HepG2 (cell line): ENCODE data around the gene BICRAL. TPM values are rescaled to one million over a fixed set of nuclear protein-coding genes. Genes with fewer than 3 reads are reported as not detected.

Source experiments
- ATF4 ChIP-seq, 2 experiments: fragments of 450-650 bp in 1 of 2; sonication (generic) in 1 of 2; formaldehyde crosslinking; IDR thresholded peaks; 2 replicates each; pipeline versions ENCODE4 v1.5.0 to v1.8.0; 2020 to 2022; ENCODE audit warnings: mild to moderate bottlenecking in 1 of 2, missing genetic modification reagents in 1 of 2
- CBFB ChIP-seq: sonication (generic); formaldehyde crosslinking; IDR thresholded peaks from 2 replicates; pipeline ENCODE4 v1.4.0; 2020; ENCODE audit warnings: missing genetic modification reagents
- HCFC1 ChIP-seq: fragments of 150-350 bp; IDR thresholded peaks from 2 replicates; pipeline ENCODE4 v1.6.1; 2014; ENCODE audit warnings: low read depth, low read length
- HNF1B ChIP-seq: sonication (generic); formaldehyde crosslinking; IDR thresholded peaks from 2 replicates; pipeline ENCODE4 v1.5.1; 2020; ENCODE audit warnings: mild to moderate bottlenecking, moderate library complexity, missing genetic modification reagents
- KDM3A ChIP-seq: IDR thresholded peaks from 2 replicates; pipeline ENCODE4 v1.6.1; 2018; ENCODE audit warnings: low read depth, missing compliant biosample characterization
- MEF2D ChIP-seq: sonication (generic); formaldehyde crosslinking; IDR thresholded peaks from 2 replicates; pipeline ENCODE4 v1.5.1; 2020; ENCODE audit warnings: mild to moderate bottlenecking, missing genetic modification reagents
- NONO ChIP-seq, 2 experiments: fragments of 450-650 bp in 1 of 2; sonication (generic) in 1 of 2; formaldehyde crosslinking in 1 of 2; IDR thresholded peaks in 1 of 2; conservative IDR thresholded peaks in 1 of 2; 2 replicates each; pipeline versions ENCODE4 v1.6.1 to v1.8.0; 2017 to 2022; ENCODE audit warnings: mild to moderate bottlenecking in 1 of 2, missing genetic modification reagents in 1 of 2, moderate library complexity in 1 of 2
- SNRNP70 ChIP-seq: fragments of 200-400 bp; formaldehyde crosslinking; IDR thresholded peaks from 2 replicates; pipeline ENCODE4 v1.6.1; 2017; ENCODE audit warnings: mild to moderate bottlenecking, low read depth, low read length, moderate library complexity
- TSC22D2 ChIP-seq: sonication (generic); formaldehyde crosslinking; IDR thresholded peaks from 2 replicates; pipeline ENCODE4 v1.5.1; 2020; ENCODE audit warnings: missing genetic modification reagents, mild to moderate bottlenecking, borderline replicate concordance
- ZGPAT ChIP-seq: IDR thresholded peaks from 2 replicates; pipeline ENCODE4 v1.6.1; 2016; ENCODE audit warnings: mild to moderate bottlenecking
- ZMYM4 ChIP-seq: sonication (generic); formaldehyde crosslinking; IDR thresholded peaks from 2 replicates; pipeline ENCODE4 v1.8.1; 2023; ENCODE audit warnings: mild to moderate bottlenecking, missing genetic modification reagents
- ZNF468 ChIP-seq: sonication (generic); formaldehyde crosslinking; IDR thresholded peaks from 2 replicates; pipeline ENCODE4 v1.8.0; 2022; ENCODE audit warnings: mild to moderate bottlenecking, moderate library complexity, missing genetic modification reagents
- ZNF513 ChIP-seq: sonication (generic); formaldehyde crosslinking; conservative IDR thresholded peaks from 2 replicates; pipeline ENCODE4 v1.5.0; 2020; ENCODE audit warnings: missing genetic modification reagents
- ZNF615 ChIP-seq: sonication (generic); formaldehyde crosslinking; IDR thresholded peaks from 2 replicates; pipeline ENCODE4 v1.5.0; 2020; ENCODE audit warnings: mild to moderate bottlenecking, missing genetic modification reagents, borderline replicate concordance
- ZNF7 ChIP-seq: IDR thresholded peaks from 2 replicates; pipeline ENCODE4 v1.6.1; 2016; ENCODE audit warnings: missing biosample characterization, missing genetic modification reagents
- ZNF766 ChIP-seq: sonication (generic); formaldehyde crosslinking; IDR thresholded peaks from 2 replicates; pipeline ENCODE4 v1.5.0; 2020; ENCODE audit warnings: missing genetic modification reagents, borderline replicate concordance
- ZSCAN5A ChIP-seq: sonication (generic); formaldehyde crosslinking; IDR thresholded peaks from 2 replicates; pipeline ENCODE4 v1.8.0; 2022; ENCODE audit warnings: mild to moderate bottlenecking, missing genetic modification reagents, borderline replicate concordance
- polyA plus RNA-seq, 8 experiments: library from polyadenylated mRNA; depleted of rRNA in 3 of 8; stranded (reverse) in 7 of 8; unstranded in 1 of 8; fragments of >200 nt; fragmentation: Illumina TruSeq in 4 of 8; extraction: Trizol in 4 of 8; gene quantifications; 2 replicates each; pipeline versions ENCODE4 v1.2.1 to v1.2.3, GENCODE V29; 2011 to 2016; ENCODE audit warnings: low read depth in 4 of 8, missing spikeins in 1 of 8, mixed read lengths in 1 of 8; ENCODE audit not compliant: insufficient read depth in 1 of 8
- total RNA-seq, 5 experiments: library from RNA; depleted of rRNA; stranded (reverse); fragments of >200 nt; fragmentation: Illumina TruSeq; extraction: Trizol; gene quantifications; 2 replicates each; pipeline ENCODE4 v1.2.3, GENCODE V29; 2016; ENCODE audit warnings: low read depth in 1 of 5
- TF ChIP-seq, protein P1 (sequence below): sonication (generic); formaldehyde crosslinking; IDR thresholded peaks from 2 replicates; pipeline ENCODE4 v1.9.0; 2021; ENCODE audit warnings: missing genetic modification reagents, mild to moderate bottlenecking, borderline replicate concordance
- TF ChIP-seq, protein P2 (sequence below): sonication (generic); formaldehyde crosslinking; IDR thresholded peaks from 2 replicates; pipeline ENCODE4 v1.8.1; 2023; ENCODE audit warnings: mild to moderate bottlenecking, missing genetic modification reagents

The BICRAL gene
- total and polyA plus RNA-seq, 2 of the 13 experiments (the other 11 are each of a cell fraction or from before 2014, with no cell fraction given) = 5.0 to 13.5 TPM

DNA sequence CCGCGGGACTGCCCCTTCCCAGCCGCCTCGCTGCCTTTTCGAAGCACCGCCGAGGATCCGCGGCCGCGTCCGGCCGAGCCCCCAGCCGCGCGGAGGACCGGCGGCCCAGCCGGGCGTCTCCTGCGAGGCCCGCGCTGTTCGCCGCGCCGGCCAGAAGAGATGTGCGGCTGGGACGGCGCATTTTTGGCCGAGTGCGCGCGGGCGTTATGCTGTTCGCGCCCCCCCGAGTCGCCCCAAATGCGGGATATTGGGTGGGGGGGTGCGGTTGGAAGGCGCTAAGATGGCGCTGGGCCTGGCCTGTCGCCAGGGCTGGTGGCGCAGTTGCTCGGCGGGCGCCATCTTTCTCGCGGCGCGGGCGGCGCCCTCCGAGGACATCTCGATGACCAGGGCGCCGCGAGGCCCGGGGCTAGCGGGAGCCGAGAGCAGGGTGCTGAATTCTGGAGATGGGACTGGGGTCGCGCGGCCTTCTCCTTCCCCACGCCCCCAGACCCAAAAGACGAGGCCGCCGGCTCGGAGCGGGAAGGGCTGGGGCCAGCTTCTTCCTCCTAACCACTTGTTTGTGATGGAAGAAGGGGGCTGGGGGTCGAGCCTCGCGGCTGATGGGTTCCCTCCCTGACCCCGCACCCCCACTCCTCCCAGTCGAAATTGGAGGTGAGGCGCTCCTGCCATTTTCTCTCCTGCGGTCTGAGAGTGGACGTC is 1.5 kb downstream of the BICRAL start (continued):
- TF ChIP-seq ATF4 (CRISPR knock-in tag; IDR thresholded peaks at IDR 0.05) (0 out of 4 replicates have a peak, but pooled peaks of 1 of the 2 experiments have one; percentile 8), MEF2D (CRISPR knock-in tag) (peak; percentile 66; the same call in 1 of the 2 replicates), ZNF615 (CRISPR knock-in tag) (no peak), ZMYM4 (no peak), KDM3A (CRISPR knock-in tag) (peak; percentile 86; the same call in 1 of the 2 replicates), TSC22D2 (CRISPR knock-in tag) (peak; percentile 66; the same call in 1 of the 2 replicates), ZSCAN5A (no peak), HCFC1 (no peak), ZNF513 (CRISPR knock-in tag) (no peak; the same call in 1 of the 2 replicates), ZGPAT (peak; percentile 90), ZNF468 (CRISPR knock-in tag) (no peak; the same call in 1 of the 2 replicates), CBFB (CRISPR knock-in tag) (peak; percentile 83), SNRNP70 (no peak), ZNF766 (CRISPR knock-in tag) (peak; percentile 40; the same call in 1 of the 2 replicates), ZNF7 (CRISPR knock-in tag) (0 out of 2 replicates have a peak, but pooled peaks have one; percentile 7), HNF1B (CRISPR knock-in tag) (no peak; the same call in 1 of the 2 replicates), NONO (IDR thresholded peaks at IDR 0.05) (no peak), NONO (CRISPR knock-in tag; conservative IDR thresholded peaks at IDR 0.05) (peak; percentile 57; the same call in 1 of the 2 replicates)
- TF ChIP-seq, protein P1, sequence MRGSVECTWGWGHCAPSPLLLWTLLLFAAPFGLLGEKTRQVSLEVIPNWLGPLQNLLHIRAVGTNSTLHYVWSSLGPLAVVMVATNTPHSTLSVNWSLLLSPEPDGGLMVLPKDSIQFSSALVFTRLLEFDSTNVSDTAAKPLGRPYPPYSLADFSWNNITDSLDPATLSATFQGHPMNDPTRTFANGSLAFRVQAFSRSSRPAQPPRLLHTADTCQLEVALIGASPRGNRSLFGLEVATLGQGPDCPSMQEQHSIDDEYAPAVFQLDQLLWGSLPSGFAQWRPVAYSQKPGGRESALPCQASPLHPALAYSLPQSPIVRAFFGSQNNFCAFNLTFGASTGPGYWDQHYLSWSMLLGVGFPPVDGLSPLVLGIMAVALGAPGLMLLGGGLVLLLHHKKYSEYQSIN (CRISPR knock-in tag) = no peak
- TF ChIP-seq, protein P2, sequence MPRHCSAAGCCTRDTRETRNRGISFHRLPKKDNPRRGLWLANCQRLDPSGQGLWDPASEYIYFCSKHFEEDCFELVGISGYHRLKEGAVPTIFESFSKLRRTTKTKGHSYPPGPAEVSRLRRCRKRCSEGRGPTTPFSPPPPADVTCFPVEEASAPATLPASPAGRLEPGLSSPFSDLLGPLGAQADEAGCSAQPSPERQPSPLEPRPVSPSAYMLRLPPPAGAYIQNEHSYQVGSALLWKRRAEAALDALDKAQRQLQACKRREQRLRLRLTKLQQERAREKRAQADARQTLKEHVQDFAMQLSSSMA (CRISPR knock-in tag) = peak; percentile 83
